ENCODE measurements around the gene FNDC3A. TPM values are rescaled to one million over a fixed set of nuclear protein-coding genes. Genes with fewer than 3 reads are reported as not detected.

Gene FNDC3A
- total and polyA plus RNA-seq, 9 of the 15 experiments (the other 6 are each of a cell fraction or from before 2014, with no cell fraction given) = 4.1 to 22.0 (median 13.5) TPM

GRCh38 chr13:48975101-48975855 lies 434 bp upstream of the FNDC3A start (continued):
- TF ChIP-seq TOE1 (IDR thresholded peaks at IDR 0.05; ENCODE audit: borderline replicate concordance) (no peak), TOE1 (CRISPR knock-in tag; IDR thresholded peaks at IDR 0.05; ENCODE audit: borderline replicate concordance, low read depth) (no peak), FOXK1 (CRISPR knock-in tag; IDR thresholded peaks at IDR 0.05; ENCODE audit: borderline replicate concordance) (no peak), TAF1 (IDR thresholded peaks at IDR 0.05; ENCODE audit: control insufficient read depth, extremely low read depth, insufficient read depth, low read length, severe bottlenecking) (no peak), TAF9B (IDR thresholded peaks at IDR 0.05; ENCODE audit: partially characterized antibody) (no peak), L3MBTL2 (IDR thresholded peaks at IDR 0.05) (peak; percentile 81), ETS1 (conservative IDR thresholded peaks at IDR 0.05; ENCODE audit: control insufficient read depth, low read depth, low read length) (0 out of 2 replicates have a peak, but pooled peaks have one; percentile 18), PTTG1 (tag; IDR thresholded peaks at IDR 0.05; ENCODE audit: low read depth) (no peak), SRSF7 (optimal IDR thresholded peaks at IDR 0.05; ENCODE audit: low read depth, low read length) (no peak), ZNF780A (CRISPR knock-in tag; IDR thresholded peaks at IDR 0.05) (no peak), BMI1 (IDR thresholded peaks at IDR 0.05; ENCODE audit: low read length) (no peak), ZNF583 (CRISPR knock-in tag; IDR thresholded peaks at IDR 0.05) (no peak), CHD7 (IDR thresholded peaks at IDR 0.05; ENCODE audit: low read depth, low read length) (no peak), SP1 (CRISPR knock-in tag; IDR thresholded peaks at IDR 0.05) (no peak), RHOXF2B (CRISPR knock-in tag; conservative IDR thresholded peaks at IDR 0.05) (no peak), GABPA (tag; conservative IDR thresholded peaks at IDR 0.05; ENCODE audit: low read depth) (peak; percentile 47)
